DOHH2 (cell line): ENCODE measurements around the gene ZSWIM6.

Experiments used
- EZH2phosphoT487 ChIP-seq: fragments of 200-600 bp; sonication (generic); IDR thresholded peaks from 2 replicates; pipeline ENCODE4 v1.6.1; 2017; ENCODE audit warnings: borderline replicate concordance, mild to moderate bottlenecking, antibody characterized with exemption, low read length, moderate library complexity, mixed read lengths
- TF ChIP-seq, protein P1 (sequence below): fragments of 200-600 bp; sonication (generic); IDR thresholded peaks from one replicate; pipeline ENCODE4 v1.5.1; 2014; ENCODE audit warnings: antibody characterized with exemption, mild to moderate bottlenecking, low read depth, low read length; ENCODE audit not compliant: poor library complexity, severe bottlenecking

DNA sequence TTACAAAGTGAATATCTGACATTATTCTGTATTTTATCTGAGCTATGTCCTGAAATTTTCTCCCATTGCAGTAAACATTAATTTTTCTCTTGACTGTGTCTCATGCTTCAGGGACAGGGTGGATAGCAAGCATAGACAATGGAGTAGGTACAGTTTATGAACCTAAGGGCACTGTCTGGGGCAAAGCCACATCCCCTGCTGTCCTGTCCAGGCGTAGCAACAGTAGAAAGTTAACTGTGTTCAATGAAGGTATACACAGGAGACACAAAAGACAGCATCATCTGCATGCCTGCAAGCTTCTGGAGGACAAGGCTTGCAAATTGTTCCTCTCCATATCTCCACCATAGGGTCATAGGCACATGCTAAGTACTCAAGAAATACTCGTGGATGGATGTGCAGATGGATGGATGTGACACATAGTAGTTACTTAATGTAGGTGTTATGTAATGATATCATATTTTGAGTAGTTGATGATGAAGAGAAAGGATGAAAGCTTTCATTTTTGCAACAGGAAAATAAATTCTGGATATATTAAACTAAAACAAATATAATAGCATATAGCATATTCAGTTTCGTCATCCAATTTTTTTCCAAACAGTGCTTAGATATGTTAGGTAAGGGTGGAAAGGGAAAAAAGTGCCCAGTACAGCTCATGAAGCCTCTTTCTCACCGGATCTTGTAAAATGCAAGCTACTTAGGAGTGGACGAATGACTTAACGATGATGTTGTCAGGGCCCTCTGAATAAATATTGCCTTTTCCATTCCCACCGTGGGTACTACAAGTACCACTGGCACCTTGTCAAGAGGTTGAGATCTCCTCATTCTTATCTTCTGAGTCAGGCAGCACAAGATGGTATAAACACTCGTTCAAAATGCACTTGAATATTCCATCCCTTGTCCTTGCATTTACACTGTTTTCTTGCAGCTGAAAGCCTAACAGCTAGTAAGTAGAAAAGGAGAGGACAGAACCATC is 19.9 kb upstream of the ZSWIM6 start:
- TF ChIP-seq, protein P1, sequence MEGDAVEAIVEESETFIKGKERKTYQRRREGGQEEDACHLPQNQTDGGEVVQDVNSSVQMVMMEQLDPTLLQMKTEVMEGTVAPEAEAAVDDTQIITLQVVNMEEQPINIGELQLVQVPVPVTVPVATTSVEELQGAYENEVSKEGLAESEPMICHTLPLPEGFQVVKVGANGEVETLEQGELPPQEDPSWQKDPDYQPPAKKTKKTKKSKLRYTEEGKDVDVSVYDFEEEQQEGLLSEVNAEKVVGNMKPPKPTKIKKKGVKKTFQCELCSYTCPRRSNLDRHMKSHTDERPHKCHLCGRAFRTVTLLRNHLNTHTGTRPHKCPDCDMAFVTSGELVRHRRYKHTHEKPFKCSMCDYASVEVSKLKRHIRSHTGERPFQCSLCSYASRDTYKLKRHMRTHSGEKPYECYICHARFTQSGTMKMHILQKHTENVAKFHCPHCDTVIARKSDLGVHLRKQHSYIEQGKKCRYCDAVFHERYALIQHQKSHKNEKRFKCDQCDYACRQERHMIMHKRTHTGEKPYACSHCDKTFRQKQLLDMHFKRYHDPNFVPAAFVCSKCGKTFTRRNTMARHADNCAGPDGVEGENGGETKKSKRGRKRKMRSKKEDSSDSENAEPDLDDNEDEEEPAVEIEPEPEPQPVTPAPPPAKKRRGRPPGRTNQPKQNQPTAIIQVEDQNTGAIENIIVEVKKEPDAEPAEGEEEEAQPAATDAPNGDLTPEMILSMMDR = no peak
- TF ChIP-seq EZH2phosphoT487 = no peak
